Lower leg skin (tissue), 4 donors: ENCODE data around the gene PLCH1. TPM values are rescaled to one million over a fixed set of nuclear protein-coding genes. Genes with fewer than 3 reads are reported as not detected.

ENCODE experiments used
- DNase-seq, 2 donors: peaks; one replicate each; pipeline ENCODE4 v3.0.0-alpha.2; 2019; ENCODE audit warnings: low spot score in 2 of 2
- H3K4me3 ChIP-seq: fragments of 200-600 bp; sonication (generic); 2 replicates; pipeline ENCODE4 v1.5.1; 2017; ENCODE audit warnings: mild to moderate bottlenecking, low read depth; ENCODE audit not compliant: poor library complexity, severe bottlenecking
- CTCF ChIP-seq, 3 donors: fragments of 450-650 bp; IDR thresholded peaks; one replicate each; pipeline ENCODE4 v1.5.1; 2016; ENCODE audit warnings: antibody characterized with exemption in 3 of 3, mild to moderate bottlenecking in 3 of 3, moderate library complexity in 2 of 3
- POLR2A ChIP-seq, 2 donors: fragments of 450-650 bp; IDR thresholded peaks; one replicate each; pipeline ENCODE4 v1.6.1; 2016 to 2017; ENCODE audit warnings: antibody characterized with exemption in 2 of 2, mild to moderate bottlenecking in 1 of 2, moderate library complexity in 1 of 2
- WGBS, 2 donors: methylation state at CpG; one replicate each; pipeline ENCODE4 v1.1.5; 2018; 5-methylcytosine and 5-hydroxymethylcytosine counted together
- intact Hi-C: fragments of 100-400 bp; cut with DNase I; formaldehyde crosslinking; loops from one replicate; pipeline ENCODE4 v1.15.0; 2023; ENCODE audit warnings: low total_unique reads
- total RNA-seq, 4 donors: library from RNA; depleted of rRNA; stranded (reverse); fragments of >200 nt; gene quantifications; one replicate each; pipeline ENCODE4 v1.1.0, GENCODE V29; 2016

Gene PLCH1
- total RNA-seq, 4 donors from 2014 or later = 0.55 to 1.2 (median 0.79) TPM

GRCh38 chr3:155766206-155766605 is 21.3 kb upstream of the PLCH1 start:
- no peak for DNase-seq
- intact Hi-C loops = no loop called here
- H3K4me3 ChIP-seq = no peak overlapping the region
- no peak for TF ChIP-seq POLR2A (IDR thresholded peaks at IDR 0.05)
- WGBS, 2 donors = 68 to 76% methylated on average over 1 of the region's 1 CpG

GRCh38 chr3:155763870-155764463 is 19.1 kb upstream of the PLCH1 start:
- no peak for DNase-seq
- TF ChIP-seq CTCF (IDR thresholded peaks at IDR 0.05) (no peak), POLR2A (IDR thresholded peaks at IDR 0.05) (no peak)
- 90% methylated on average over 3 of the region's 3 CpGs for WGBS, 2 donors
- intact Hi-C loops = no loop called here
- no peak overlapping the region for H3K4me3 ChIP-seq

- intact Hi-C loops = no loop called here
- WGBS, 2 donors = 94 to 100% methylated on average over 4 of the region's 4 CpGs
- TF ChIP-seq POLR2A (IDR thresholded peaks at IDR 0.05) (no peak), CTCF (IDR thresholded peaks at IDR 0.05) (no peak)
- no peak overlapping the region for H3K4me3 ChIP-seq
- no peak for DNase-seq
Observed at GRCh38 chr3:155760653-155761052, 15.8 kb upstream of the PLCH1 start.

GRCh38 chr3:155757577-155757976 is 12.7 kb upstream of the PLCH1 start:
- intact Hi-C loops = no loop called here
- 83 to 98% methylated on average over 7 of the region's 7 CpGs for WGBS, 2 donors

GRCh38 chr3:155753038-155753639 is 8.3 kb upstream of the PLCH1 start:
- TF ChIP-seq POLR2A (IDR thresholded peaks at IDR 0.05) = no peak
- TF ChIP-seq CTCF (IDR thresholded peaks at IDR 0.05) = no peak
- 73 to 77% methylated on average over 11 of the region's 11 CpGs for WGBS, 2 donors

More at GRCh38 chr3:155757577-155757976, 12.7 kb upstream of the PLCH1 start:
- DNase-seq = no peak
- TF ChIP-seq CTCF (IDR thresholded peaks at IDR 0.05) (no peak), POLR2A (IDR thresholded peaks at IDR 0.05) (no peak)
- no peak overlapping the region for H3K4me3 ChIP-seq

GRCh38 chr3:155748611-155749365 is 3.9 kb upstream of the PLCH1 start:
- DNase-seq = no peak
- no peak overlapping the region for H3K4me3 ChIP-seq
- intact Hi-C loops = no loop called here
- WGBS, 2 donors = 60% methylated on average over 8 of the region's 8 CpGs
- TF ChIP-seq POLR2A (IDR thresholded peaks at IDR 0.05) = no peak
- no peak for TF ChIP-seq CTCF (IDR thresholded peaks at IDR 0.05)

More at GRCh38 chr3:155753038-155753639, 8.3 kb upstream of the PLCH1 start:
- intact Hi-C loops = no loop called here
- H3K4me3 ChIP-seq = no peak overlapping the region
- no peak for DNase-seq
